ENCODE results near the gene KLHL30.

KLHL30 gene

DNA sequence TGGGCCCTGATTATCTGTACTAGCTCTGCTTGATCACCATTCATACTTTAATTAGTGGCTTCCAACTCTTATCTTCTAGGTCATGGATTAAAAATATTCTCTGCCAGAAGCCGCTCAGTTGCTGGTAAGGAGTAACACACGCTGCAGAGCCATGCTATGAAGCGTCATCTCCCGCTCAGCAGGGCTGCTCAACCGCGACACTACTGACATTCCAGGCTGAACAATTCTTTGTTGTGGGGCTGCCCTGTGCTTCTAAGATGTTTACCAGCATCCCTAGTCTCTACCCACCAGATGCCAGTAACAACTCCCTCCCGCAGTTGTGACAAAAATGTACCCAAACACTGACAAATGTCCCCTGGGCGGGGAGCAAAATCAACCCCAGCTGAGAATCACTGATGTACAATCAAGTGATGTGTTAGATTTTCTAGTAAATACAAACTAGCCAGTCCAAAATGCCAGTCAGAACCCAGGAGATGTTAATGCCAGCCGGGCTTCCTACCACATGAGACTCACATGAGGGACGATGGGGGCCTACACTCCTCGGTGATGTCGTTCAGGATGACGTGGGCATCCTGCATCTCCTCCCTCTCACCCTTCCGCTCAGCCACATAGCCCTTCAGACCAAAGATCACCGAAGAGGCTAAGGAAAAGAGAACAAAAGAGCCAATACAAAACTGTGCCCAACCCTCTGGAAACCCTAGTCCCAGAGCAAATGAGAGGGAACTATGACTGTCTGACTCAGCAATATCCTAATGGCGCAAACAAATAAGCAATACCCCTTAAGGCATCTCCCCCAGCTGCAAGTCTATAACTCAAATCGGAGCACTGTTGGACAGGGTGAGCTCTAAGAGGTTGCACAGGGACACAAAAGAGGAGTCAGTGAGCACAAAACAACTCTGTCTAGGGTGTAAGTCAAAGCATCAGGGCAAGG is 49.4 kb downstream of the KLHL30 start:
- no peak for DNase-seq (ENCODE audit: low read depth)
- no peak overlapping the region for H3K4me3 ChIP-seq (ENCODE audit: low read depth, low read length)
- TF ChIP-seq, protein P1, sequence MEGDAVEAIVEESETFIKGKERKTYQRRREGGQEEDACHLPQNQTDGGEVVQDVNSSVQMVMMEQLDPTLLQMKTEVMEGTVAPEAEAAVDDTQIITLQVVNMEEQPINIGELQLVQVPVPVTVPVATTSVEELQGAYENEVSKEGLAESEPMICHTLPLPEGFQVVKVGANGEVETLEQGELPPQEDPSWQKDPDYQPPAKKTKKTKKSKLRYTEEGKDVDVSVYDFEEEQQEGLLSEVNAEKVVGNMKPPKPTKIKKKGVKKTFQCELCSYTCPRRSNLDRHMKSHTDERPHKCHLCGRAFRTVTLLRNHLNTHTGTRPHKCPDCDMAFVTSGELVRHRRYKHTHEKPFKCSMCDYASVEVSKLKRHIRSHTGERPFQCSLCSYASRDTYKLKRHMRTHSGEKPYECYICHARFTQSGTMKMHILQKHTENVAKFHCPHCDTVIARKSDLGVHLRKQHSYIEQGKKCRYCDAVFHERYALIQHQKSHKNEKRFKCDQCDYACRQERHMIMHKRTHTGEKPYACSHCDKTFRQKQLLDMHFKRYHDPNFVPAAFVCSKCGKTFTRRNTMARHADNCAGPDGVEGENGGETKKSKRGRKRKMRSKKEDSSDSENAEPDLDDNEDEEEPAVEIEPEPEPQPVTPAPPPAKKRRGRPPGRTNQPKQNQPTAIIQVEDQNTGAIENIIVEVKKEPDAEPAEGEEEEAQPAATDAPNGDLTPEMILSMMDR (IDR thresholded peaks at IDR 0.05; ENCODE audit: low read depth, low read length, missing control alignments), result no peak
- in situ Hi-C loops (cut with HindIII; ENCODE audit: low sequenced_read_pairs), result no loop called here

DNA sequence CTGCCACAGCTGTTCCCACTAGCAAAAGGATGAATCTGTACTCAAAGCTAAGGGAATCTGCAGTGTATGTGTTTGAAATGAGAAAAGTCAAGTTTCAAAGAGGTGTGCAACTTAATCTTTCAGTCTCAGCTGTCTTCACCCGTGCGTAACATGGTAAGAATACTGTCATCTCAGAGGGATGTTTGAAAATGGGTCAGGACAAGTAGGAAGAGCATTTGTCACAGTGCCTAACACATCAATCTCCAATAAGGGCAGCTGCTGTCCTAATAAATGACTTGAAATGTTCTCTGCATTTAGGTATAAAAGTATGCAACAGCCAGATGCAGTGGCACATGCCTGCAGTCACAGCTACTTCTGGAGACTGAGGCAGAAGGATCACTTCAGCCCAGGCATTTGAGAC is 52.0 kb downstream of the KLHL30 start:
- in situ Hi-C loops (cut with HindIII; ENCODE audit: low sequenced_read_pairs), result no loop called here
- no peak for DNase-seq (ENCODE audit: low read depth)
- no peak overlapping the region for H3K4me3 ChIP-seq (ENCODE audit: low read depth, low read length)
- TF ChIP-seq, protein P1 (IDR thresholded peaks at IDR 0.05; ENCODE audit: low read depth, low read length, missing control alignments), result no peak

Data from astrocyte of the cerebellum (primary cell).